Measurements from ENCODE around the gene NEUROD2.

Gene NEUROD2

GRCh38 chr17:39635614-39636176, 28.0 kb upstream of the NEUROD2 start:
- no peak for DNase-seq (ENCODE audit: low read depth in 2 of 2)

DNA sequence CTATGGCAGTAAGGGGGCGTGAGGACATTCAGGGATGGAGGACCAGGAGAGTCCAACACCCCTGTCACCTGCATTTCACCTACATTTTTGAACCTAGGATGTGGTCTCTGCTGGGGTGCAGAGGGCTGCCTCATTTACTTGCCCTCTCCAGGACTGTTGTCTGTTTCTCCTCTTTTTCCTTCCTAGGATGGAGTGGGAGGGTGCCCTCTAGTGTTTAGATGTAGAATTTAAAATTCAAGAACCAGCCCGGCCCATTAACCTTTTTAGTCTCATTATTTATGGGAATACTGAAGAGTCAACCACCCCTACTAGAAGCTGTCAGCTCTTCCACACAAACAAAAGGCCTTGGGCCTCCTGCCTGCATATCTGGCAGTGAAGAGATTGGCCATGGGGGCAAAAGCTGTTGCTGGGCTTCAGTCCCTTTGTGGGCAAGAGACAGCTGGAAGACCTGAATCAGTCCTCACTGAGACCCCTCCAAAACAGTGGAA, 26.7 kb upstream of the NEUROD2 start:
- DNase-seq (ENCODE audit: low read depth in 2 of 2) = no peak

DNA sequence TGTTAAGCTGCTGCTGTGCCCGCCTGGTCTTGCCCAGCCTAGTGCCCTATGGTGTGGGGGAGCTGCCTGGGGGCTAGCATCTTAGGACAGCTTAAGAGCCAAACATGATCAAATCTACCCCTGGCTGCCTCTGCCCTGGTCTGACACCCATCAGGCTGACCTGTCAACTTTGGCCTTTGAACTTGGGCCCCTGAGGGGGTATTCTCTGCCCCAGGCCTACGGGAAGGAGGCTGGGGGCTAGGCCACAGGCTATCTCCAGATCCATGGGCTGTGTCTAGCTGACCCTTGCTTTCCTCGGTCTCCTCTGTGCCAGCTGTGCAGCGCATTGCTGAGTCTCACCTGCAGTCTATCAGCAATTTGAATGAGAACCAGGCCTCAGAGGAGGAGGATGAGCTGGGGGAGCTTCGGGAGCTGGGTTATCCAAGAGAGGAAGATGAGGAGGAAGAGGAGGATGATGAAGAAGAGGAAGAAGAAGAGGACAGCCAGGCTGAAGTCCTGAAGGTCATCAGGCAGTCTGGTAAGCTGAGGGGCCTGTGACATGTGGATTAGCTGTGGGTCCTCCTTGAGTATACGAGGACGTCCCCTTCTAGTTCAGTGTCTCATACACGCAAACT, 26.0 kb upstream of the NEUROD2 start:
- DNase-seq (ENCODE audit: low read depth in 2 of 2) = no peak

- no peak for DNase-seq (ENCODE audit: low read depth in 2 of 2)
Observed at GRCh38 chr17:39632153-39632941, 24.6 kb upstream of the NEUROD2 start.

DNA sequence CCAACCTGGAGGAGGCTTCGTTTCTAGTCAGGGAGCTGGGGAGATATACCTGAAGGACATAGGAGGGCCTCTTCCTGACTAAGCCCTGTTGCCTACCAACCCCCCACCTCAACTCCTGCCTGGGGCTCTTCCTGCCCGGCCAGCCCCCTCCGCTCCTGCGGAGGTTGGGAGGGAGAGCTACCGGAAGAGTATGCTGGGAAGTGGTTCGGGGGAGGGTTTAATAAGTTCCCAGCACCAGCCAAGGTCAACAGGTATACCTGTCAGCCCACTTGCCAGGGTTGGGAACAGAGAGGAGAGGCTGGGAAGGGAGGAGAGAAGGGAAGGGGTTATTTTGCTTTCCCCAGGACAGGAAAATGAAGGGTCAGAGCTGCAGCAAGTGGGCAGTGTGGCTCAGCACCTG, 23.7 kb upstream of the NEUROD2 start:
- no peak for DNase-seq (ENCODE audit: low read depth in 2 of 2)

GRCh38 chr17:39629898-39630297, 22.2 kb upstream of the NEUROD2 start:
- no peak for DNase-seq (ENCODE audit: low read depth in 2 of 2)

- DNase-seq (ENCODE audit: low read depth in 2 of 2) = no peak
Observed at GRCh38 chr17:39629494-39629880, 21.8 kb upstream of the NEUROD2 start.

DNA sequence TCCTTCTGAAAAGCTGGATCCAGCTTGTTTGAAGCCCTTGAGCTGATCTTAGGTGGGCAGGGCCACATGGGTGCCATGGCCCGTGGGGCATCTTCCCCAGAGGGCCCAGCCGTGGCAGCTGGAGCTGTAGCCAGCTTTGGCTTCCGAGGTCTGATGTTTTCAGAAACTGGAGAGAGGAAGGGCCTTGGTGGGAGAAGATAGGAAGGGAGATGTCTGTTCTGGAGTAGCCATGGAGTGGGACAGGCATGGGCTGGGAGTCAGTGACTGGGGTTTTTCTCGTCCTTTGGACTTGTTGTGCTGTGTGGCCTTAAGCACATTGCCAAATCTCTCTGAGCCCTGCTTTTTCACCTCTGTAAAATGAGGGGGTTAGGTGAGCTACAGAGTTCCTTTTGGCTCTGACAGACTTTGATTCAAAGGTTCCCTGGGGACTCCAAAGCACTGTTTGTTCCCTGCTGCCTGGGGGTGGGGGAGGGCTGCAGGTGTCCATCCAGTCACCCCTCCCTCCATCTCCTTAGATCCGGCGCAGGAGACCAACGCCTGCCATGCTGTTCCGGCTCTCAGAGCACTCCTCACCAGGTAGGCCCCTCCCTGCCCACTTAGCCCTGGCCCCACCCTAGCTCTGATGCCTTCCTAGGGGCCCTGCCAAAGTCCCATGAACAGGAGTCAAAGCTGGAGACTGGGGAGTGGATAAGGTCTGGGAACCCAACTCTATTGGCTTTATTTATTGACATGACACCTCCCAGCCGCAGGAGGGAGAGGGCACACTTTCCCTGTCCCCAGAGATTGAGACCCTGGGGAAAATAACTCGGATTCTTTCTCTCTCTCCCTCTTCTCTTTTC, 21.2 kb upstream of the NEUROD2 start:
- DNase-seq (ENCODE audit: low read depth in 2 of 2) = no peak

- DNase-seq (ENCODE audit: low read depth in 2 of 2) = no peak
Observed at GRCh38 chr17:39627712-39628516, 20.2 kb upstream of the NEUROD2 start.

DNA sequence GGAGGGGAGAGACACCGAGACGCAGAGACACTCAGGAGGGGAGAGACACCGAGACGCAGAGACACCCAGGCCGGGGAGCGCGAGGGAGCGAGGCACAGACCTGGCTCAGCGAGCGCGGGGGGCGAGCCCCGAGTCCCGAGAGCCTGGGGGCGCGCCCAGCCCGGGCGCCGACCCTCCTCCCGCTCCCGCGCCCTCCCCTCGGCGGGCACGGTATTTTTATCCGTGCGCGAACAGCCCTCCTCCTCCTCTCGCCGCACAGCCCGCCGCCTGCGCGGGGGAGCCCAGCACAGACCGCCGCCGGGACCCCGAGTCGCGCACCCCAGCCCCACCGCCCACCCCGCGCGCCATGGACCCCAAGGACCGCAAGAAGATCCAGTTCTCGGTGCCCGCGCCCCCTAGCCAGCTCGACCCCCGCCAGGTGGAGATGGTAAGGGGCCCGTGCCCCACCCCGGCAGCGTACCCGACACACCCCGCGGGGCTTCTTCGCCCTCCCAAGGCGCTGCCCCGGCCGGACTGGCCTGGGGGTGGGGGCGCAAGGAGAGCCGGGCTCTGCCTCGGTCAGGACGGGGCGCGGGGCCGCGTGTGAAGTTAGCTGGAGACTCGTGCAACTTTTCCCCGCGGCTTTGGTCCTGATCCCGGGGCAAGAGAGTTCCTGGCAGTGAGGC, 19.5 kb upstream of the NEUROD2 start:
- no peak for DNase-seq (ENCODE audit: low read depth in 2 of 2)

DNA sequence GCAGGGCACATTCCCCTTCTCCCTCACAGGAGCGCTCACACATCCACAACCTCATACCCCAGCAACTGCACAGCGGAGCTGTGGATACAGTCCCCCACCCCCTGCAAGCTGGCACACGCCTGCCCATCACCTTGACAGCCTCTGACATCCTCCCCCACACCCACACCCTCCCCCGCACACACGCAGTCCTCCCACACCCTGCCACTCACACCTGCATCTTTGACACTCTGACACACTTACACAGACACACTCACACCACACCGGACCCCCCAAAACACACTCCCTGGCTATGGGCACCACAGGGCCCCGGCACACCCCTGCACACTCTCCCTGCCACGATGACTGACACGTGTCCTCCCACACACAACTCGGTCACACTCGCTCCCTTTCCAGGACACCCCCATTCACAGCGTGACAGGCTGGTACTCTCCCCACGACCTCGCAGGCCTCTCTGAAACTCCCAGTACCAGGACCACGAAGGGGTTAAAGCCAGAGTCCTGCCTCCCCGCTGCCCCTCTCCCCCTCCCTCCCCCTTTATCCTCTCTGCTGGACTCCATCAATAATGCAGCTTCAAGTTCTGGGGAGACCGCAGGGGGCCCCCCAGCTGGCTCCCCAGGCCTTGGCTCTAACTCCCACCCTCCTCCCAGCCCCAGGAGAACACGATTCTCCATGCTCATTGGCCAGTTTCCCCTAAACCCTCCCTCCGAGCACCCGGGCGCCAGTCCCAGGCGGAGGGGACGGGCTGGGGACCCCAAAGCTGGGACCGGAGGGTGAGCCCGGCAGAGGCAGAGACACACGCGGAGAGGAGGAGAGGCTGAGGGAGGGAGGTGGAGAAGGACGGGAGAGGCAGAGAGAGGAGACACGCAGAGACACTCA, 18.7 kb upstream of the NEUROD2 start, which contains the start of gene PPP1R1B:
Gene PPP1R1B (plus strand): TSS at position 782 of the 876 bp plus-strand sequence. CDS start 441 bp downstream, outside the sequence.
- no peak for DNase-seq (ENCODE audit: low read depth in 2 of 2)

DNA sequence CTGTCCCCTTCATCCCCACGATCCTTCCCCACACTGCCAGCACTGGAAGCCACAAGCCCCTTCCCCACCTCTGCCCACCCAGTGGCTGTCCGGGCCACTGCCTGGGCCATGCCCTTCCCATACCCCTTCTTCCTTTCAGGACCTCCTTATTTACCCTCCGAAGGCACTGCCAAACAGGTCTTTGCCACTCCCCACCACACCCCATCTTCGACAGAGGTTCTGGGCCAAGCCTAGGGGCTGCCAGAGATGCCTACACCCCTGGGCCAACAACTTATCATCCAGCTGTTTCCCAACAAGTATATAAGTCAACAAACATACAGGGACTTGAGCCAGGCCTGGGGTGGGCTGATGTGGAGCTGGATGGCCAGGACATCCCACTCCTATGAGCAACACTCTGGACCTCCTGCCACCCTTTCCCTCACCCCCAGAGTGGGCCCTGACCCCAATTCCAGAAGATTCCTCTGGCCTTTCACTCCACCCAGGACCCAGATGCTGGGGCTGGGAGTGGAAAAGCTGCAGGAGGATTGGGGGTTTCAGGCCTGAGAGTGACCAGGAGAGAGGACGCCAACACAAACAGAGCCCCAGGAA, 17.6 kb upstream of the NEUROD2 start:
- no peak for DNase-seq (ENCODE audit: low read depth in 2 of 2)

GRCh38 chr17:39624313-39624712, 16.6 kb upstream of the NEUROD2 start:
- no peak for DNase-seq (ENCODE audit: low read depth in 2 of 2)

DNA sequence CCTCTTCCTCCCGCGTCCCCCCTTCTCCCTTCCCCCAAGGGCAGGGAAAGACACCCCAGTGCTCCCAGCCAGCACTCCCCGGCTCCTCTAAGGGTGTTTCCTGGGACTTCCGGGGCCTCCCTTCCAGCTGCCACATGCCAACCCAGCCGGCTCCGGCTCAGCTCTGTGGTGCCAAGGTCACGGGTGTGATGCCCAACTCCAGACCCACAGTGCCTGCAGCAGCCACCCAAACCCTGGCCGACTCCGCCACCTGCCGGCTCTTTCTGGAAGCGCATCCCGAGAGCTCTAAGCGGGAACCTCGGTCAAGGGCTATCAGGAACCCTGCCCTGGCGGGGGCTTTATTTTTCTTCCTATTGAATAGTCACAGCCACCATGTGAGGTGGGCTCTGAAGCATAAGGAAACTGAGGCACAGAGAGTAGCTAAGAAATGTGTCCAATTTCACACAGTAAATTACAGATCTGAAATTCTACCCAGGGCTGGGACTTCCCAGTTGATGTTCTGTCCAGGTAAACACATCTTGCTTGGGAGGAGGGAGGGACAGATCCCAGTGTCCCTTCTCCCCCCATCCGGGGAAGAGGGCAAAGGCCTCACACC, 15.7 kb upstream of the NEUROD2 start:
- DNase-seq (ENCODE audit: low read depth in 2 of 2) = peak; percentile 67 to 77

DNA sequence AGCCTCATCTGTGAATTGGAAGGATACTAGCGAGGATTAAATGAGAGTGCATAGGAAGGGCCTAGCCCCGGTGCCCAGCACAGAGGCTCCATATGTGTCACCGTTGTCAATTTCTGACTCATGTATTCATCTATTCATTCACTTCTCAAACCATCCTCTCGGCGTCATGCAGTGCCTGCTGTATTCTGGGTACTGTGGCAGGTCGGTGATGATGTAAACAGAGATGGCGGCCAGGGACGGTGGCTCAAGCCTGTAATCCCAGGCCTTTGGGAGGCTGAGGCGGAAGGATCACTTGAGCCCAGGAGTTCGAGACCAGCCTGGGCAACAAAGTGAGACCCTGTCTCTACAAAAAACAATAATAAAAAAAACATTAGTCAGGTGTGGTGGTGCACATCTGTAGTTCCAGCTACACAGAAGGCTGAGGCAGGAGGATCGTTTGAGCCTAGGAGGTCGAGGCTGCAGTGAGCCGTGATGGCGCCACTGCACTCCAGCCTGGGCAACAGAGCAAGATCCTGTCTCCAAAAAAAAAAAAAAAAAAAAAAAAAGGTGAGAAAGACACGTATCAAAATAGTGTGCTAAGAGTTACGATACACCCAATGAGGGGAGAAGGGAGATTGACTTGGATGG, 14.8 kb upstream of the NEUROD2 start:
- peak in 1 of 2 donors; percentile 32 for DNase-seq (ENCODE audit: low read depth in 2 of 2)

DNA sequence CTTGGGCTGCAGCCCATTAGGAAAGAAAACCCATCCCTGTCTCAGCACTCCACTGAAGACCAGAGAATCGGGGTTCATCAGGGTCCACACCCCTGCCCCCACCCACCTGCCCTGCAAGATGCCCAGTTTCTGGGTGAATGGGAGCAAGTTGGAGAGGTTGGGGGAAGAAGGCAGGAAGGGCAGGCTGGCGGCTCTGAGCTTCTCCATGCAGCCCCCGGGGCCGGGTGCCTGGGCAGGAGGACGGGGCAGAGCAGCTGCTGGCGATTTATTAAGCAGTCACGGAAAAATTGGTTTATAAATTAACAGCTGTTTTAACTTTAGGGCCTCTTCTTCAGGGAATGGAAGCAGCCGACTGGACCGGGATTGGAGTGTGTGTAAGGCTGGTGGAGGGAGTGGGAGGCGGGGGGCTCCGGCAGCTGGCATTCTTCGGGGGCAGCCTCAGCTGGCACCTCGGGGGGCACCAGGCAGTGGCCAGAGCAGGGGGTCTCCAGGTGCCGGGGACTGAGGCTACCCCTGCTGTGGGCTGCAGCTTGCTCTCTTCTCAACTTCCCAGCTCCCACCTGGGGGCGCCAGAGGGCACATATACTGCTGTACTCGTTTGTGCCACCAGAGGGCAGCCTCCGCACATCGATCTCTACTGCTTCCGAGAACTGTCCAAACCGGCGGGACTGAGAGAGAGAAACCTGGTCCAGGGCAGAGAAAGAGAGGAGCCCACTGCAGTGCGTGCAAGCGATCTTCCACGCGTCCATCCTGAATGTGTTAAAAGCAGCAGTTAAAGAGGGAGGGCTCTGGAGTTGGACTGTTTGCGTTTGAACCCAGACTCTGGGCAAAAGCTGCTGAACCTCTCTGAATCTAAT, 14.0 kb upstream of the NEUROD2 start:
- peak; percentile 71 to 75 for DNase-seq (ENCODE audit: low read depth in 2 of 2)

DNA sequence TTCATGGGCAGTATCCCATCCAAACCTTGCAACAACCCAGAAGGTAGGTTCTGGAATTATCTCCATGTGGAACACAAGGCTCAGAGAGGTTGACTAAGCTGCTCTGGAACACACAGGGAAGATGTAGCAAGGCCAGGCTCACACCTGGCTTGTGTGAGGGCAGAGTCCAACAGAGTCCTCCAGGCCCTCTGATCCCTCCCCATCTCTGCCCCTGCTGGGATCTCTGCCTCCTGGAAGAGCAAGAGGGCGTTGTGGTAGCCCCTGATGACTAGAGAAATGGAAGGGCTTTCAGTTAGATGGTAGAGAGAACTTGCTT, 12.0 kb upstream of the NEUROD2 start:
- DNase-seq (ENCODE audit: low read depth in 2 of 2) = no peak

Data from stimulated activated CD8-positive, alpha-beta memory T cell treated with anti-CD3 and anti-CD28 coated beads, Interleukin-15, amount 100 ng/mL, for 48 hours (primary cell).